Ectodermal cell (in vitro differentiated cells): ENCODE results near the gene H6PD.

ENCODE experiments used
- H3K27ac ChIP-seq: 2 replicates; pipeline ENCODE4 v1.7.0; 2013; ENCODE audit warnings: mild to moderate bottlenecking, low read depth, low read length; ENCODE audit not compliant: insufficient read depth, poor library complexity, severe bottlenecking
- H3K27me3 ChIP-seq: 2 replicates; pipeline ENCODE4 v1.7.0; 2013; ENCODE audit warnings: mild to moderate bottlenecking, low read length; ENCODE audit not compliant: insufficient read depth, control insufficient read depth, poor library complexity, severe bottlenecking
- H3K36me3 ChIP-seq: one replicate; pipeline ENCODE4 v1.7.0; 2013; ENCODE audit warnings: low read length; ENCODE audit not compliant: control insufficient read depth, insufficient read depth
- H3K4me1 ChIP-seq: one replicate; pipeline ENCODE4 v1.7.0; 2013; ENCODE audit warnings: low read length; ENCODE audit not compliant: control insufficient read depth, insufficient read depth
- H3K4me3 ChIP-seq: 2 replicates; pipeline ENCODE4 v1.7.0; 2013; ENCODE audit warnings: low read depth, low read length, control low read depth; ENCODE audit not compliant: insufficient read depth
- H3K9me3 ChIP-seq: 2 replicates; pipeline ENCODE4 v1.7.0; 2013; ENCODE audit warnings: mild to moderate bottlenecking, low read length, moderate library complexity; ENCODE audit not compliant: control insufficient read depth
- WGBS, 2 experiments: methylation state at CpG; one replicate each; pipeline ENCODE4 v1.1.7; 2013; ENCODE audit warnings: missing lambda C conversion rate in 2 of 2; 5-methylcytosine and 5-hydroxymethylcytosine counted together

The H6PD gene

GRCh38 chr1:9278116-9278515, 43.5 kb downstream of the H6PD start:
- 94 to 96% methylated on average over 5 of the region's 5 CpGs for WGBS, 2 experiments

GRCh38 chr1:9278585-9279153, 44.1 kb downstream of the H6PD start:
- peaks cover 24% of the 10 kb centered on the region for H3K4me1 ChIP-seq
- H3K4me3 ChIP-seq = no peak overlapping the region
- H3K9me3 ChIP-seq = no peaks in the 10 kb centered on the region
- H3K27ac ChIP-seq = no peak overlapping the region
- H3K36me3 ChIP-seq = no peaks in the 10 kb centered on the region
- no peaks in the 10 kb centered on the region for H3K27me3 ChIP-seq
- WGBS, 2 experiments = 80 to 82% methylated on average over 10 of the region's 10 CpGs

More at GRCh38 chr1:9278116-9278515, 43.5 kb downstream of the H6PD start:
- Histone ChIP-seq H3K27me3 (no peaks in the 10 kb centered on the region), H3K9me3 (no peaks in the 10 kb centered on the region), H3K27ac (no peak overlapping the region), H3K4me1 (peaks cover 24% of the 10 kb centered on the region), H3K4me3 (no peak overlapping the region), H3K36me3 (no peaks in the 10 kb centered on the region)

GRCh38 chr1:9279172-9279840, 44.7 kb downstream of the H6PD start:
- Histone ChIP-seq H3K27ac (no peak overlapping the region), H3K36me3 (no peaks in the 10 kb centered on the region), H3K4me1 (peaks cover 24% of the 10 kb centered on the region), H3K4me3 (no peak overlapping the region), H3K27me3 (no peaks in the 10 kb centered on the region), H3K9me3 (no peaks in the 10 kb centered on the region)
- 68% methylated on average over 23 of the region's 23 CpGs for WGBS, 2 experiments

GRCh38 chr1:9280015-9280860, 45.7 kb downstream of the H6PD start:
- H3K27ac ChIP-seq = no peak overlapping the region
- H3K9me3 ChIP-seq = no peaks in the 10 kb centered on the region
- WGBS, 2 experiments = 42 to 44% methylated on average over 28 to 29 of the region's 36 CpGs
- peaks cover 23% of the 10 kb centered on the region for H3K4me1 ChIP-seq
- H3K4me3 ChIP-seq = no peak overlapping the region
- H3K36me3 ChIP-seq = no peaks in the 10 kb centered on the region
- H3K27me3 ChIP-seq = no peaks in the 10 kb centered on the region

- H3K27ac ChIP-seq = no peak overlapping the region
- H3K4me1 ChIP-seq = peaks cover 15% of the 10 kb centered on the region
- WGBS, 2 experiments = 90 to 91% methylated on average over 19 of the region's 19 CpGs
- H3K9me3 ChIP-seq = no peaks in the 10 kb centered on the region
- no peak overlapping the region for H3K4me3 ChIP-seq
- no peaks in the 10 kb centered on the region for H3K36me3 ChIP-seq
- H3K27me3 ChIP-seq = no peaks in the 10 kb centered on the region
These were observed 46.7 kb downstream of the H6PD start for GRCh38 chr1:9281071-9281827.

GRCh38 chr1:9281908-9282695, 47.5 kb downstream of the H6PD start:
- WGBS, 2 experiments = 77 to 81% methylated on average over 12 of the region's 12 CpGs
- peaks cover 15% of the 10 kb centered on the region for H3K4me1 ChIP-seq
- H3K27ac ChIP-seq = no peak overlapping the region
- no peaks in the 10 kb centered on the region for H3K9me3 ChIP-seq
- no peaks in the 10 kb centered on the region for H3K36me3 ChIP-seq
- H3K4me3 ChIP-seq = no peak overlapping the region
- no peaks in the 10 kb centered on the region for H3K27me3 ChIP-seq

- H3K4me1 ChIP-seq = peaks cover 15% of the 10 kb centered on the region
- no peaks in the 10 kb centered on the region for H3K9me3 ChIP-seq
- no peaks in the 10 kb centered on the region for H3K36me3 ChIP-seq
- H3K27me3 ChIP-seq = no peaks in the 10 kb centered on the region
- H3K4me3 ChIP-seq = no peak overlapping the region
- no peak overlapping the region for H3K27ac ChIP-seq
- WGBS, 2 experiments = 83 to 85% methylated on average over 4 of the region's 4 CpGs
These were observed 48.1 kb downstream of the H6PD start for GRCh38 chr1:9282696-9282955.

GRCh38 chr1:9284061-9284460, 49.5 kb downstream of the H6PD start:
- no peak overlapping the region for H3K4me3 ChIP-seq
- H3K27ac ChIP-seq = no peak overlapping the region
- no peaks in the 10 kb centered on the region for H3K9me3 ChIP-seq
- peaks cover 15% of the 10 kb centered on the region for H3K4me1 ChIP-seq
- no peaks in the 10 kb centered on the region for H3K36me3 ChIP-seq
- 92 to 93% methylated on average over 2 of the region's 2 CpGs for WGBS, 2 experiments
- no peaks in the 10 kb centered on the region for H3K27me3 ChIP-seq

- Histone ChIP-seq H3K27ac (no peak overlapping the region), H3K4me1 (peaks cover 5% of the 10 kb centered on the region), H3K4me3 (no peak overlapping the region), H3K36me3 (no peaks in the 10 kb centered on the region), H3K9me3 (no peaks in the 10 kb centered on the region), H3K27me3 (peaks cover 1% of the 10 kb centered on the region)
- 89 to 91% methylated on average over 6 of the region's 6 CpGs for WGBS, 2 experiments
These were observed 52.0 kb downstream of the H6PD start for GRCh38 chr1:9286556-9286955.
